Left lung (tissue), 14 donors: ENCODE measurements around the gene HIGD1C. TPM values are rescaled to one million over a fixed set of nuclear protein-coding genes. Genes with fewer than 3 reads are reported as not detected.
"Not testable (repeated sequence)": the region's sequence is repeated elsewhere in the genome, so short reads cannot be mapped to it uniquely, and the experiment has no call there.

Source experiments
- ATAC-seq: fragments of 200-7000 bp; cut with Tn5 transposase; one replicate; pipeline ENCODE4 v1.9.1; 2020; ENCODE audit warnings: moderate library complexity
- DNase-seq, 4 donors: peaks; one replicate each; pipeline ENCODE4 v3.0.0-alpha.2; 2013 to 2020
- H3K27ac ChIP-seq, 2 donors: fragments of 200-600 bp; sonication (generic) in 1 of 2; one replicate each; pipeline versions ENCODE4 v1.5.0 to v1.8.0; 2020 to 2021
- H3K27me3 ChIP-seq, 2 donors: fragments of 200-600 bp; sonication (generic) in 1 of 2; one replicate each; pipeline versions ENCODE4 v1.5.0 to v1.8.0; 2020 to 2021
- H3K36me3 ChIP-seq, 2 donors: fragments of 200-600 bp; sonication (generic) in 1 of 2; one replicate each; pipeline versions ENCODE4 v1.5.0 to v1.8.0; 2020 to 2021
- H3K4me1 ChIP-seq, 2 donors: fragments of 200-600 bp; one replicate each; pipeline ENCODE4 v1.8.0; 2021
- H3K4me3 ChIP-seq, 2 donors: fragments of 200-600 bp; sonication (generic) in 1 of 2; one replicate each; pipeline versions ENCODE4 v1.5.0 to v1.8.0; 2020 to 2021; ENCODE audit warnings: mild to moderate bottlenecking in 1 of 2
- H3K9me3 ChIP-seq, 2 donors: fragments of 200-600 bp; sonication (generic) in 1 of 2; one replicate each; pipeline versions ENCODE4 v1.5.0 to v1.8.0; 2020 to 2021
- intact Hi-C, 2 donors: fragments of 100-400 bp; cut with DNase I; formaldehyde crosslinking; loops; one replicate each; pipeline versions ENCODE4 v1.11.2 to v1.14.2; 2022
- long read RNA-seq, 12 donors: library from polyadenylated mRNA in 2 of 12; unstranded in 2 of 12; transcript quantifications; one replicate each; pipeline ENCODE4 v2.0.0 and lab custom pipeline, GENCODE V29; 2019 to 2026
- polyA plus RNA-seq, 6 donors: library from polyadenylated mRNA; unstranded; fragments of 120-200 nt; gene quantifications; one replicate each; pipeline ENCODE4 v1.2.1, GENCODE V29; 2013; ENCODE audit not compliant: insufficient read length in 6 of 6
- total RNA-seq, 2 donors: library from RNA; stranded (reverse); fragmentation: NEBNext Ultra II Directional; extraction: Animal tissue kit (Norgen Biotek cat#: 25700); gene quantifications; one replicate each; pipeline ENCODE4 v1.2.1, GENCODE V29; 2021
- TF ChIP-seq, protein P1 (sequence below), 2 donors: fragments of 200-600 bp; sonication (generic) in 1 of 2; IDR thresholded peaks; one replicate each; pipeline versions ENCODE4 v1.5.0 to v1.8.0; 2021; ENCODE audit warnings: antibody characterized with exemption in 2 of 2
- donor health status: DM: no; HTN: yes; CAD: no.
- donor health status: DM: no; HTN: no; CAD: no.

The HIGD1C gene
- total RNA-seq (not detected), polyA plus RNA-seq (under 1 TPM in 5 of 6 donors, not detected in 1; 0.53 to 0.94 (median 0.56) TPM)
- long read RNA-seq, donor 1 = 0 reads
- long read RNA-seq, donor 2 = 0 reads
- long read RNA-seq, donor 3 = 0 reads
- long read RNA-seq, donor 4 = 0 reads
- long read RNA-seq, donor 5, partial matches to known transcripts = 13 of 13 reads
- long read RNA-seq, donor 5, other reads (novel, unspliced or antisense) = 0 of 13 reads
- long read RNA-seq, donor 6 = 0 reads
- long read RNA-seq, donor 7 = 0 reads
- long read RNA-seq, donor 8, partial matches to known transcripts = 15 of 15 reads
- long read RNA-seq, donor 8, other reads (novel, unspliced or antisense) = 0 of 15 reads
- long read RNA-seq, donor 9 = 0 reads
- long read RNA-seq, donor 10 = 0 reads
- long read RNA-seq, donor 11 = 0 reads
- long read RNA-seq, donor 12, partial matches to known transcripts = 10 of 10 reads
- long read RNA-seq, donor 12, other reads (novel, unspliced or antisense) = 0 of 10 reads

- Histone ChIP-seq H3K9me3 (no peaks in the 10 kb centered on the region), H3K27me3 (no peaks in the 10 kb centered on the region), H3K4me3 (no peak within 1 kb of the TSS), H3K27ac (peak within 1 kb of the TSS in 1 of 2 donors; percentile 18), H3K36me3 (no peaks in the 10 kb centered on the region), H3K4me1 (peaks cover 0 to 10% of the 10 kb centered on the region in 2 donors)
- TF ChIP-seq, protein P1, sequence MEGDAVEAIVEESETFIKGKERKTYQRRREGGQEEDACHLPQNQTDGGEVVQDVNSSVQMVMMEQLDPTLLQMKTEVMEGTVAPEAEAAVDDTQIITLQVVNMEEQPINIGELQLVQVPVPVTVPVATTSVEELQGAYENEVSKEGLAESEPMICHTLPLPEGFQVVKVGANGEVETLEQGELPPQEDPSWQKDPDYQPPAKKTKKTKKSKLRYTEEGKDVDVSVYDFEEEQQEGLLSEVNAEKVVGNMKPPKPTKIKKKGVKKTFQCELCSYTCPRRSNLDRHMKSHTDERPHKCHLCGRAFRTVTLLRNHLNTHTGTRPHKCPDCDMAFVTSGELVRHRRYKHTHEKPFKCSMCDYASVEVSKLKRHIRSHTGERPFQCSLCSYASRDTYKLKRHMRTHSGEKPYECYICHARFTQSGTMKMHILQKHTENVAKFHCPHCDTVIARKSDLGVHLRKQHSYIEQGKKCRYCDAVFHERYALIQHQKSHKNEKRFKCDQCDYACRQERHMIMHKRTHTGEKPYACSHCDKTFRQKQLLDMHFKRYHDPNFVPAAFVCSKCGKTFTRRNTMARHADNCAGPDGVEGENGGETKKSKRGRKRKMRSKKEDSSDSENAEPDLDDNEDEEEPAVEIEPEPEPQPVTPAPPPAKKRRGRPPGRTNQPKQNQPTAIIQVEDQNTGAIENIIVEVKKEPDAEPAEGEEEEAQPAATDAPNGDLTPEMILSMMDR (IDR thresholded peaks at IDR 0.05) = no peak
- intact Hi-C loops = no loop called here
- ATAC-seq = no peak
- DNase-seq = no peak
These were observed at the start of gene HIGD1C for GRCh38 chr12:50952510-50952909. Gene HIGD1C, plus strand, starts transcription at chr12:50952544. Its CDS starts 1,455 bp downstream, at chr12:50953999.

DNA sequence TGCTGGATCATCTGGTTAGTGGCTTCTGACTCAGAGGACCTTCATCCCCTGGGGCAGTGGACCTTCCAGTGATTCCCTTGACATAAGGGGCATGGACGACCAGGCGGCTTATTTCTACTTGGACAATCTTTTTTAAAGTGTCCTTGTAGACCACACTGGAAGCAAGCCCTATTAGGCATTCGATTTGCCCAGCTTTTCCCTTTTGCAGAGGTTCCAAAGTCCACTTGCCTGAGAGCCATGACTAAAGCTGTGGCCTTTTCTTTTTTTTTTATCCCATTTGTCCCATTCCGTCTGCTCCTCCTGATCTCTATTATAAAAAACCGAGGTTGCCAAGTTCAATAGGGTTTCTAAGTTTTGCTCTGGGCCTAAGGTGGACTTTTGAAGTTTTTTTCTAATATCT, 43.9 kb upstream of the HIGD1C start:
- H3K4me3 ChIP-seq, H3K36me3 ChIP-seq, ATAC-seq, H3K27me3 ChIP-seq, H3K4me1 ChIP-seq, intact Hi-C loops, DNase-seq, H3K27ac ChIP-seq: not testable (repeated sequence)
- H3K9me3 ChIP-seq = peaks cover 0 to 24% of the 10 kb centered on the region in 2 donors

DNA sequence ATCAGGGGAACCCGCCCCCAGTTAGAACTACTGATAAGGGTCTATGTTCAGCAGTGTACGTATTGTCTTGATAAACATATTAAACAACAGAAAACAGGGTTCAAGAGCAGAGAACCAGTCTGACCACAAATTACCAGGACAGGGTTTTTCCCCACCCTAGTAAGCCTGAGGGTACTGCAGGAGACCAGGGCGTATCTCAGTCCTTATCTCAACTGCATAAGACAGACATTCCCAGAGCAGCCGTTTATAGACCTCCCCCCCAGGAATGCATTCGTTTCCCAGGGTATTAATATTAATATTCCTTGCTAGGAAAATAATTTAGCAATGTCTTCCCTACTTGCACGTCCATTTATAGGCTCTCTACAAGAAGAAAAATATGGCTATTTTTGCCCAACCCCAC, 40.0 kb upstream of the HIGD1C start:
- H3K36me3 ChIP-seq, H3K27me3 ChIP-seq, H3K4me1 ChIP-seq, ATAC-seq, H3K4me3 ChIP-seq, intact Hi-C loops, DNase-seq, H3K27ac ChIP-seq: not testable (repeated sequence)
- H3K9me3 ChIP-seq = peaks cover 3 to 58% of the 10 kb centered on the region in 2 donors

DNA sequence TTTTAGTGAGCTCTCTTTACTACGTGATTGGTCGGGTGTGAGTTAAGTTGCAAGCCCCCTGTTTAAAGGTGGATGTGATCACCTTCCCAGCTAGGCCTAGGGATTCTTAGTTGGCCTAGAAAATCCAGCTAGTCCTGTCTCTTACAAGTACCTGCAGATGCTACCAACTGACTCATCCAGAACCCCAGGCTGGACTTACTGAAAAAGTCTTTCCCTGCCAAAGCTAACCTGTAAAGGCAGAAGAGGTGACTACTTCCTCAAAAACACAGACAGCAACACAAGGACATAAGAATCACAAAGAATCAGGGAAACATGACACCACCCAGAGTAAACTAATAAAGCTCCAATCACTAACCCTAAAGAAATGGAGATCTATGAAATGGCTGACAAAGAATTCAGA, 39.1 kb upstream of the HIGD1C start:
- intact Hi-C loops = no loop called here
- H3K4me3 ChIP-seq = no peak overlapping the region
- peaks cover 3 to 62% of the 10 kb centered on the region in 2 donors for H3K9me3 ChIP-seq
- no peak for ATAC-seq
- no peak overlapping the region for H3K27ac ChIP-seq
- no peaks in the 10 kb centered on the region for H3K4me1 ChIP-seq
- H3K27me3 ChIP-seq = no peaks in the 10 kb centered on the region
- no peaks in the 10 kb centered on the region for H3K36me3 ChIP-seq
- DNase-seq = no peak
- TF ChIP-seq, protein P1 (IDR thresholded peaks at IDR 0.05) = no peak

DNA sequence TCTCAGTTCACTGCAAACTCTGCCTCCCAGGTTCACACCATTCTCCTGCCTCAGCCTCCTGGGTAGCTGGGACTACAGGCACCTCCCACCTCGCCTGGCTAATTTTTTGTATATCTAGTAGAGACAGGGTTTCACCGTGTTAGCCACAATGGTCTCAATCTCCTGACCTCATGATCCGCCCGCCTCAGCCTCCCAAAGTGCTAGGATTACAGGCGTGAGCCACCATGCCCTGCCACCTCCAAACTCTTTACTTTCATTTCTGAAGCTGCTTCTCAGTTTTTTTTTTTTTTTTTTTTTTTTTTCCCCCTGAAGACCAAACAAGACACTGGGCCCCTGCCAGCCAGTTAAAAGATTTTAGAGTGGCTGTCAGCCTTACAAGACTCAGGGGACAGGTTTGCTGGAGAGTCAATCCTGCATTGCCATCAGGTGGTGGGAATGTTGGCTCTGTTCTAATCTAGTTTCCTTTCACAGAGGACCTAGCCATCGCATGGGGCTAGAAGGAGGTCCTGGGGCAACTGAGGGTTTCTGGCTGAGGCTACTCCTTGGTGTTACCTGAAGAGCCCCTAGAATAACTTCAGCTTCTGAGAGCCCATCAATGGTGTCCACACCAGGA, 37.4 kb upstream of the HIGD1C start:
- DNase-seq (no peak), ATAC-seq (no peak)
- TF ChIP-seq, protein P1 (IDR thresholded peaks at IDR 0.05) = no peak
- H3K4me3 ChIP-seq = no peak overlapping the region
- H3K27me3 ChIP-seq = no peaks in the 10 kb centered on the region
- no peaks in the 10 kb centered on the region for H3K4me1 ChIP-seq
- intact Hi-C loops = no loop called here
- H3K27ac ChIP-seq = no peak overlapping the region
- peaks cover 3 to 62% of the 10 kb centered on the region in 2 donors for H3K9me3 ChIP-seq
- H3K36me3 ChIP-seq = no peaks in the 10 kb centered on the region

GRCh38 chr12:50916292-50916691, 36.1 kb upstream of the HIGD1C start:
- no peak for ATAC-seq
- no peaks in the 10 kb centered on the region for H3K4me1 ChIP-seq
- no peak overlapping the region for H3K27ac ChIP-seq
- H3K27me3 ChIP-seq = no peaks in the 10 kb centered on the region
- peaks cover 3 to 60% of the 10 kb centered on the region in 2 donors for H3K9me3 ChIP-seq
- no peaks in the 10 kb centered on the region for H3K36me3 ChIP-seq
- H3K4me3 ChIP-seq = no peak overlapping the region
- TF ChIP-seq, protein P1 (IDR thresholded peaks at IDR 0.05) = no peak
- no peak for DNase-seq
- intact Hi-C loops = no loop called here
